HG02798 (cell line): ENCODE data around the gene SLC20A1.
A peak's percentile ranks its signal among the peaks of the same experiment; 100 is the strongest.

Source experiments
- ATAC-seq: cut with Tn5 transposase; IDR thresholded peaks from one replicate; pipeline ENCODE4 v1.9.1; 2021; ENCODE audit warnings: mild to moderate bottlenecking; ENCODE audit not compliant: unreplicated experiment, poor library complexity

The SLC20A1 gene

GRCh38 chr2:112625474-112626114 lies 20.1 kb upstream of the SLC20A1 start:
- no peak for ATAC-seq

- peak; percentile 56 for ATAC-seq
Measured at GRCh38 chr2:112626604-112627059, 19.1 kb upstream of the SLC20A1 start.

- ATAC-seq, result no peak
Measured at GRCh38 chr2:112627060-112628040, 18.4 kb upstream of the SLC20A1 start.

GRCh38 chr2:112629224-112629623 lies 16.5 kb upstream of the SLC20A1 start:
- ATAC-seq, result no peak

GRCh38 chr2:112629823-112630222 lies 15.9 kb upstream of the SLC20A1 start:
- ATAC-seq, result no peak

GRCh38 chr2:112630268-112630667 lies 15.5 kb upstream of the SLC20A1 start:
- no peak for ATAC-seq

GRCh38 chr2:112633708-112634107 lies 12.0 kb upstream of the SLC20A1 start:
- ATAC-seq, result no peak

- peak; percentile 34 for ATAC-seq
Measured at GRCh38 chr2:112634153-112634873, 11.4 kb upstream of the SLC20A1 start.

GRCh38 chr2:112634874-112635157 lies 10.9 kb upstream of the SLC20A1 start:
- ATAC-seq, result no peak

- ATAC-seq, result peak; percentile 85
Measured at GRCh38 chr2:112636605-112637288, 9.0 kb upstream of the SLC20A1 start.

GRCh38 chr2:112637289-112637660 lies 8.5 kb upstream of the SLC20A1 start:
- ATAC-seq, result no peak

GRCh38 chr2:112639936-112640335 lies 5.8 kb upstream of the SLC20A1 start:
- no peak for ATAC-seq

- ATAC-seq, result no peak
Measured at GRCh38 chr2:112640467-112640799, 5.3 kb upstream of the SLC20A1 start.

- ATAC-seq, result no peak
Measured at GRCh38 chr2:112640800-112641675, 4.7 kb upstream of the SLC20A1 start.

GRCh38 chr2:112641701-112642100 lies 4.0 kb upstream of the SLC20A1 start:
- ATAC-seq, result no peak

GRCh38 chr2:112642561-112642960 lies 3.2 kb upstream of the SLC20A1 start:
- no peak for ATAC-seq

GRCh38 chr2:112642966-112643365 lies 2.8 kb upstream of the SLC20A1 start:
- no peak for ATAC-seq

- no peak for ATAC-seq
Measured at GRCh38 chr2:112643488-112643887, 2.3 kb upstream of the SLC20A1 start.

- ATAC-seq, result no peak
Measured at GRCh38 chr2:112644155-112644932, 1.4 kb upstream of the SLC20A1 start.
